Lower leg skin (tissue), 3 donors: ENCODE measurements around the gene SIRT2.

Source experiments
- CTCF ChIP-seq, 3 donors: fragments of 450-650 bp; IDR thresholded peaks; one replicate each; pipeline ENCODE4 v1.5.1; 2016; ENCODE audit warnings: antibody characterized with exemption in 3 of 3, mild to moderate bottlenecking in 3 of 3, moderate library complexity in 2 of 3
- POLR2A ChIP-seq, 2 donors: fragments of 450-650 bp; IDR thresholded peaks; one replicate each; pipeline ENCODE4 v1.6.1; 2016 to 2017; ENCODE audit warnings: antibody characterized with exemption in 2 of 2, mild to moderate bottlenecking in 1 of 2, moderate library complexity in 1 of 2

DNA sequence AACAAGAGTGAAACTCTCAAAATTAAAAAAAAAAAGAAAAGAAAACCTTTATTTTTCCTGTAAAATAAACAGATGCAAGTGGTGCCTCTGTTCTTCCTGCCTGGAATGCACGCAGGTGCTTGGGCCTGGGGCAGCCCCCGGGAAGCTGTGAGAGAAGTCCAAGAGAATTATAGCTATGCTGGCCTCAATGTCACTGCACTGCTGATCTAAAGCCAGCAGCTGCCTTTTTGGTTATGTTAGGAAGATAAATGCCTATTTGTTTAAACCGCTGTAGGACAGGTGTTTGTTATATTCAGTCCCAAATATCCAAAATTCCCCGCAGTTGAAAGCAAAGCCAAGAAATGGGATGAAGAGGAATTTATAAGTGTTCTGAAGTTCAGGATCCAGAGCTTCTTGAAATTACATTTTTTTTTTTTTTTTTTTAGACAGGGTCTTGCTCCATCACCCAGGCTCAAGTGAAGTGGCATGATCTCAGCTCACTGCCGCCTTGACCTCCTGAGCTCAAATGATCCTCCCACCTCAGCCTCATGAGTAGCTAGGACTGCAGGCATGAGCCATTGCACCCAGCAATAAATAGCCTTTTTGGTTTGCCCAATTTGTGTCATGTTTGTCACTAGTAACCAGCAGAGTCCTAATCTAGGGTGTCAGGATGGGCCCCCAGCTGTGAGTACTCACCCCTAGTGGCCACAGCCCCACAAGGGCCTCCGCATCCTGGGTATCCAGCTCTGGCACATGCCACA is 23.6 kb downstream of the SIRT2 start:
- TF ChIP-seq CTCF (IDR thresholded peaks at IDR 0.05) (no peak), POLR2A (IDR thresholded peaks at IDR 0.05) (no peak)
